HG02943 (cell line): ENCODE measurements around the gene C4orf46.
"Not testable (repeated sequence)": the region's sequence is repeated elsewhere in the genome, so short reads cannot be mapped to it uniquely, and the experiment has no call there.

Source experiments
- ATAC-seq: cut with Tn5 transposase; IDR thresholded peaks from one replicate; pipeline ENCODE4 v1.9.1; 2021; ENCODE audit warnings: mild to moderate bottlenecking, low read depth, moderate library complexity; ENCODE audit not compliant: unreplicated experiment

The C4orf46 gene

GRCh38 chr4:158671665-158671914, at the start of gene C4orf46:
C4orf46 (minus strand) TSS chr4:158671887; CDS start chr4:158671801, 86 bp downstream.
- no peak for ATAC-seq

- no peak for ATAC-seq
Observed at GRCh38 chr4:158715802-158716201, 44.1 kb upstream of the C4orf46 start.

GRCh38 chr4:158714937-158715336, 43.2 kb upstream of the C4orf46 start:
- ATAC-seq = no peak

GRCh38 chr4:158712622-158713021, 40.9 kb upstream of the C4orf46 start:
- ATAC-seq = not testable (repeated sequence)

- ATAC-seq = no peak
Observed at GRCh38 chr4:158710814-158711213, 39.1 kb upstream of the C4orf46 start.

GRCh38 chr4:158704274-158704673, 32.6 kb upstream of the C4orf46 start:
- ATAC-seq = no peak

- no peak for ATAC-seq
Observed at GRCh38 chr4:158688813-158689212, 17.1 kb upstream of the C4orf46 start.

- ATAC-seq = no peak
Observed at GRCh38 chr4:158682066-158682465, 10.4 kb upstream of the C4orf46 start.

GRCh38 chr4:158681629-158682028, 9.9 kb upstream of the C4orf46 start:
- ATAC-seq = no peak

- no peak for ATAC-seq
Observed at GRCh38 chr4:158678767-158679166, 7.1 kb upstream of the C4orf46 start.

GRCh38 chr4:158676076-158676475, 4.4 kb upstream of the C4orf46 start:
- ATAC-seq = no peak

GRCh38 chr4:158673633-158674032, 1.9 kb upstream of the C4orf46 start:
- no peak for ATAC-seq

GRCh38 chr4:158671915-158672806, 474 bp upstream of the C4orf46 start, which contains the start of gene ETFDH:
ETFDH (plus strand) TSS chr4:158672296; CDS start chr4:158672457, 161 bp downstream.
- peak; percentile 88 for ATAC-seq

- peak; percentile 24 for ATAC-seq
Observed at GRCh38 chr4:158670975-158671664, 567 bp downstream of the C4orf46 start.

- no peak for ATAC-seq
Observed at GRCh38 chr4:158669310-158669709, 2.4 kb downstream of the C4orf46 start.

GRCh38 chr4:158667651-158668198, 4.0 kb downstream of the C4orf46 start:
- no peak for ATAC-seq

- ATAC-seq = no peak
Observed at GRCh38 chr4:158666892-158667291, 4.8 kb downstream of the C4orf46 start.

- ATAC-seq = no peak
Observed at GRCh38 chr4:158664806-158665205, 6.9 kb downstream of the C4orf46 start.

GRCh38 chr4:158663707-158664625, 7.7 kb downstream of the C4orf46 start:
- not testable (repeated sequence) for ATAC-seq

GRCh38 chr4:158663255-158663654, 8.4 kb downstream of the C4orf46 start:
- not testable (repeated sequence) for ATAC-seq
